HEK293 (cell line): ENCODE data around the gene TMEM184A.

ENCODE experiments used
- CTCF ChIA-PET: fragments of 350-600 bp; formaldehyde crosslinking; extraction: SDS; loops from one replicate; lab custom pipeline; 2021; ENCODE audit warnings: antibody characterized with exemption; lab: Yijun Ruan, JAX
- POLR2A ChIA-PET: fragments of 300-600 bp; formaldehyde crosslinking; extraction: SDS; loops from one replicate; lab custom pipeline; 2020; ENCODE audit warnings: antibody characterized with exemption, inconsistent platforms; lab: Yijun Ruan, JAX
- H3K27ac ChIP-seq: fragments of 200-500 bp; sonication (Bioruptor generic); 2 replicates; pipeline ENCODE4 v1.5.1; 2014; ENCODE audit warnings: low read depth, low read length, control low read depth, inconsistent platforms; ENCODE audit errors: extremely low read depth
- H3K36me3 ChIP-seq, 2 experiments: fragments of 200-500 bp in 1 of 2; sonication (Bioruptor generic) in 1 of 2; 1 replicate in 1 of 2; 2 replicates in 1 of 2; pipeline ENCODE4 v1.5.1; 2014 to 2017; ENCODE audit warnings: inconsistent platforms in 2 of 2, low read length in 2 of 2; ENCODE audit not compliant: control insufficient read depth in 2 of 2, insufficient read depth in 1 of 2
- H3K4me1 ChIP-seq: fragments of 200-500 bp; sonication (Bioruptor generic); 2 replicates; pipeline ENCODE4 v1.5.1; 2014; ENCODE audit warnings: mild to moderate bottlenecking, low read length, inconsistent platforms; ENCODE audit not compliant: control insufficient read depth, insufficient read depth
- H3K4me3 ChIP-seq: 2 replicates; pipeline ENCODE4 v1.5.1; 2011; ENCODE audit warnings: low read depth, mild to moderate bottlenecking, control low read depth, low read length, moderate library complexity
- H3K9me3 ChIP-seq: fragments of 200-500 bp; sonication (Bioruptor generic); 2 replicates; pipeline ENCODE4 v1.5.1; 2014; ENCODE audit warnings: low read depth, low read length, inconsistent platforms; ENCODE audit not compliant: control insufficient read depth, insufficient read depth
- BCL11A ChIP-seq: fragments of 450-650 bp; formaldehyde crosslinking; IDR thresholded peaks from 2 replicates; pipeline ENCODE4 v1.5.1; 2016; ENCODE audit warnings: low read depth, missing biosample characterization, missing genetic modification characterization
- EGR2 ChIP-seq: fragments of 450-650 bp; formaldehyde crosslinking; IDR thresholded peaks from 2 replicates; pipeline ENCODE4 v1.5.1; 2016; ENCODE audit warnings: low read depth, missing biosample characterization, missing genetic modification characterization
- KLF1 ChIP-seq: fragments of 450-650 bp; formaldehyde crosslinking; IDR thresholded peaks from 2 replicates; pipeline ENCODE4 v1.5.1; 2016; ENCODE audit warnings: missing biosample characterization, missing genetic modification characterization
- OSR2 ChIP-seq: fragments of 450-650 bp; formaldehyde crosslinking; IDR thresholded peaks from 2 replicates; pipeline ENCODE4 v1.5.1; 2016; ENCODE audit warnings: missing biosample characterization, missing genetic modification characterization
- TCF7L2 ChIP-seq: IDR thresholded peaks from 2 replicates; pipeline ENCODE4 v1.6.1; 2011; ENCODE audit warnings: low read depth, mild to moderate bottlenecking, inconsistent platforms, low read length, moderate library complexity, borderline replicate concordance
- ZNF140 ChIP-seq: fragments of 450-650 bp; formaldehyde crosslinking; IDR thresholded peaks from 2 replicates; pipeline ENCODE4 v1.5.1; 2016; ENCODE audit warnings: missing biosample characterization, missing genetic modification characterization
- ZNF26 ChIP-seq: fragments of 450-650 bp; formaldehyde crosslinking; IDR thresholded peaks from 2 replicates; pipeline ENCODE4 v1.5.1; 2016; ENCODE audit warnings: missing biosample characterization, missing genetic modification characterization
- ZNF266 ChIP-seq: fragments of 450-650 bp; formaldehyde crosslinking; IDR thresholded peaks from 2 replicates; pipeline ENCODE4 v1.5.1; 2016; ENCODE audit warnings: missing biosample characterization, missing genetic modification characterization, low read depth
- ZNF366 ChIP-seq: fragments of 450-650 bp; formaldehyde crosslinking; conservative IDR thresholded peaks from 2 replicates; pipeline ENCODE4 v1.5.1; 2016; ENCODE audit warnings: missing biosample characterization, missing genetic modification characterization
- ZNF416 ChIP-seq: fragments of 450-650 bp; formaldehyde crosslinking; IDR thresholded peaks from 2 replicates; pipeline ENCODE4 v1.5.1; 2016; ENCODE audit warnings: missing biosample characterization, missing genetic modification characterization
- ZNF423 ChIP-seq: fragments of 450-650 bp; formaldehyde crosslinking; IDR thresholded peaks from 2 replicates; pipeline ENCODE4 v1.5.1; 2016; ENCODE audit warnings: missing biosample characterization, missing genetic modification characterization
- ZNF585B ChIP-seq: fragments of 450-650 bp; formaldehyde crosslinking; IDR thresholded peaks from 2 replicates; pipeline ENCODE4 v1.5.1; 2016; ENCODE audit warnings: missing biosample characterization, missing genetic modification characterization
- ZNF621 ChIP-seq: fragments of 450-650 bp; formaldehyde crosslinking; IDR thresholded peaks from 2 replicates; pipeline ENCODE4 v1.5.1; 2017; ENCODE audit warnings: missing biosample characterization, missing genetic modification characterization
- ZNF624 ChIP-seq: fragments of 450-650 bp; formaldehyde crosslinking; IDR thresholded peaks from 2 replicates; pipeline ENCODE4 v1.5.1; 2017; ENCODE audit warnings: missing biosample characterization, missing genetic modification characterization
- ZNF664 ChIP-seq: fragments of 450-650 bp; formaldehyde crosslinking; IDR thresholded peaks from 2 replicates; pipeline ENCODE4 v1.5.1; 2016; ENCODE audit warnings: missing biosample characterization, missing genetic modification characterization
- ZNF768 ChIP-seq: fragments of 450-650 bp; formaldehyde crosslinking; IDR thresholded peaks from 2 replicates; pipeline ENCODE4 v1.5.1; 2018; ENCODE audit warnings: missing biosample characterization, mild to moderate bottlenecking, missing genetic modification characterization
- ZNF830 ChIP-seq: fragments of 450-650 bp; IDR thresholded peaks from 2 replicates; pipeline ENCODE4 v1.5.0; 2018; ENCODE audit warnings: missing biosample characterization, missing genetic modification characterization, low read depth, mild to moderate bottlenecking, moderate library complexity
- TF ChIP-seq, protein P1 (sequence below): fragments of 450-650 bp; formaldehyde crosslinking; IDR thresholded peaks from 2 replicates; pipeline ENCODE4 v1.5.1; 2016; ENCODE audit warnings: missing biosample characterization, missing genetic modification characterization
- TF ChIP-seq, protein P2 (sequence below): fragments of 450-650 bp; IDR thresholded peaks from 2 replicates; pipeline ENCODE4 v1.5.1; 2018; ENCODE audit warnings: missing biosample characterization, missing genetic modification characterization
- TF ChIP-seq, protein P3 (sequence below): fragments of 450-650 bp; formaldehyde crosslinking; IDR thresholded peaks from 2 replicates; pipeline ENCODE4 v1.5.1; 2016; ENCODE audit warnings: missing biosample characterization, missing genetic modification characterization
- TF ChIP-seq, protein P4 (sequence below): fragments of 450-650 bp; formaldehyde crosslinking; IDR thresholded peaks from 2 replicates; pipeline ENCODE4 v1.5.1; 2017; ENCODE audit warnings: missing biosample characterization, missing genetic modification characterization
- TF ChIP-seq, protein P5 (sequence below): fragments of 450-650 bp; formaldehyde crosslinking; IDR thresholded peaks from 2 replicates; pipeline ENCODE4 v1.5.1; 2016; ENCODE audit warnings: missing biosample characterization, missing genetic modification characterization

The TMEM184A gene

DNA sequence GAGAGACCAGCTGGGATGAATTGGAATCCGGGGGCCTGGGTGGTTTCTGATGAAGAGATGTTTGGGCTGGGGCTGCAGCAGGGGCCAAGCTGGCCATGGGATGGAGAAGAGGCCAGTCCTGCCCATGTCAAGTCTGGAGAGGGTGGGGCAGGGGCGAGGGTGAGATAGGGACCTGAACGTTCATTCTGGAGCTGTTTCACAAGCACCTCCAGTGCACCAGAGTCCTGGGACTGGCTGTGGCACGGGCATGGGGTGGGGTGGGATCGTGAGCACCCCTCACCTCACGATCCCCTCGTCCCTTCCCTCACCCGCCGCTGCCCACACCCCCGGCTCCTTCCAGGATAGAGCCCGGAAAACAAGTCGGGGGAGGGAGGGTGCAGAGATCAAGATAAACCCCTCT, 39.6 kb upstream of the TMEM184A start (continued):
- no peak for TF ChIP-seq ZNF830 (tag by site-specific recombination)
- no peak for TF ChIP-seq ZNF585B (tag by site-specific recombination)
- no peak for TF ChIP-seq TCF7L2
- TF ChIP-seq, protein P1, sequence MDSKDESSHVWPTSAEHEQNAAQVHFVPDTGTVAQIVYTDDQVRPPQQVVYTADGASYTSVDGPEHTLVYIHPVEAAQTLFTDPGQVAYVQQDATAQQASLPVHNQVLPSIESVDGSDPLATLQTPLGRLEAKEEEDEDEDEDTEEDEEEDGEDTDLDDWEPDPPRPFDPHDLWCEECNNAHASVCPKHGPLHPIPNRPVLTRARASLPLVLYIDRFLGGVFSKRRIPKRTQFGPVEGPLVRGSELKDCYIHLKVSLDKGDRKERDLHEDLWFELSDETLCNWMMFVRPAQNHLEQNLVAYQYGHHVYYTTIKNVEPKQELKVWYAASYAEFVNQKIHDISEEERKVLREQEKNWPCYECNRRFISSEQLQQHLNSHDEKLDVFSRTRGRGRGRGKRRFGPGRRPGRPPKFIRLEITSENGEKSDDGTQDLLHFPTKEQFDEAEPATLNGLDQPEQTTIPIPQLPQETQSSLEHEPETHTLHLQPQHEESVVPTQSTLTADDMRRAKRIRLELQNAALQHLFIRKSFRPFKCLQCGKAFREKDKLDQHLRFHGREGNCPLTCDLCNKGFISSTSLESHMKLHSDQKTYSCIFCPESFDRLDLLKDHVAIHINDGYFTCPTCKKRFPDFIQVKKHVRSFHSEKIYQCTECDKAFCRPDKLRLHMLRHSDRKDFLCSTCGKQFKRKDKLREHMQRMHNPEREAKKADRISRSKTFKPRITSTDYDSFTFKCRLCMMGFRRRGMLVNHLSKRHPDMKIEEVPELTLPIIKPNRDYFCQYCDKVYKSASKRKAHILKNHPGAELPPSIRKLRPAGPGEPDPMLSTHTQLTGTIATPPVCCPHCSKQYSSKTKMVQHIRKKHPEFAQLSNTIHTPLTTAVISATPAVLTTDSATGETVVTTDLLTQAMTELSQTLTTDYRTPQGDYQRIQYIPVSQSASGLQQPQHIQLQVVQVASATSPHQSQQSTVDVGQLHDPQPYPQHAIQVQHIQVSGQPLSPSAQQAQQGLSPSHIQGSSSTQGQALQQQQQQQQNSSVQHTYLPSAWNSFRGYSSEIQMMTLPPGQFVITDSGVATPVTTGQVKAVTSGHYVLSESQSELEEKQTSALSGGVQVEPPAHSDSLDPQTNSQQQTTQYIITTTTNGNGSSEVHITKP: no peak
- TF ChIP-seq KLF1 (tag by site-specific recombination): no peak
- no peak for TF ChIP-seq ZNF624 (tag by site-specific recombination)
- TF ChIP-seq, protein P2, sequence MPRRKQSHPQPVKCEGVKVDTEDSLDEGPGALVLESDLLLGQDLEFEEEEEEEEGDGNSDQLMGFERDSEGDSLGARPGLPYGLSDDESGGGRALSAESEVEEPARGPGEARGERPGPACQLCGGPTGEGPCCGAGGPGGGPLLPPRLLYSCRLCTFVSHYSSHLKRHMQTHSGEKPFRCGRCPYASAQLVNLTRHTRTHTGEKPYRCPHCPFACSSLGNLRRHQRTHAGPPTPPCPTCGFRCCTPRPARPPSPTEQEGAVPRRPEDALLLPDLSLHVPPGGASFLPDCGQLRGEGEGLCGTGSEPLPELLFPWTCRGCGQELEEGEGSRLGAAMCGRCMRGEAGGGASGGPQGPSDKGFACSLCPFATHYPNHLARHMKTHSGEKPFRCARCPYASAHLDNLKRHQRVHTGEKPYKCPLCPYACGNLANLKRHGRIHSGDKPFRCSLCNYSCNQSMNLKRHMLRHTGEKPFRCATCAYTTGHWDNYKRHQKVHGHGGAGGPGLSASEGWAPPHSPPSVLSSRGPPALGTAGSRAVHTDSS (tag by site-specific recombination): no peak
- TF ChIP-seq, protein P3, sequence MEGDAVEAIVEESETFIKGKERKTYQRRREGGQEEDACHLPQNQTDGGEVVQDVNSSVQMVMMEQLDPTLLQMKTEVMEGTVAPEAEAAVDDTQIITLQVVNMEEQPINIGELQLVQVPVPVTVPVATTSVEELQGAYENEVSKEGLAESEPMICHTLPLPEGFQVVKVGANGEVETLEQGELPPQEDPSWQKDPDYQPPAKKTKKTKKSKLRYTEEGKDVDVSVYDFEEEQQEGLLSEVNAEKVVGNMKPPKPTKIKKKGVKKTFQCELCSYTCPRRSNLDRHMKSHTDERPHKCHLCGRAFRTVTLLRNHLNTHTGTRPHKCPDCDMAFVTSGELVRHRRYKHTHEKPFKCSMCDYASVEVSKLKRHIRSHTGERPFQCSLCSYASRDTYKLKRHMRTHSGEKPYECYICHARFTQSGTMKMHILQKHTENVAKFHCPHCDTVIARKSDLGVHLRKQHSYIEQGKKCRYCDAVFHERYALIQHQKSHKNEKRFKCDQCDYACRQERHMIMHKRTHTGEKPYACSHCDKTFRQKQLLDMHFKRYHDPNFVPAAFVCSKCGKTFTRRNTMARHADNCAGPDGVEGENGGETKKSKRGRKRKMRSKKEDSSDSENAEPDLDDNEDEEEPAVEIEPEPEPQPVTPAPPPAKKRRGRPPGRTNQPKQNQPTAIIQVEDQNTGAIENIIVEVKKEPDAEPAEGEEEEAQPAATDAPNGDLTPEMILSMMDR (tag by site-specific recombination): no peak
- TF ChIP-seq, all 188 proteins: peak for 0

DNA sequence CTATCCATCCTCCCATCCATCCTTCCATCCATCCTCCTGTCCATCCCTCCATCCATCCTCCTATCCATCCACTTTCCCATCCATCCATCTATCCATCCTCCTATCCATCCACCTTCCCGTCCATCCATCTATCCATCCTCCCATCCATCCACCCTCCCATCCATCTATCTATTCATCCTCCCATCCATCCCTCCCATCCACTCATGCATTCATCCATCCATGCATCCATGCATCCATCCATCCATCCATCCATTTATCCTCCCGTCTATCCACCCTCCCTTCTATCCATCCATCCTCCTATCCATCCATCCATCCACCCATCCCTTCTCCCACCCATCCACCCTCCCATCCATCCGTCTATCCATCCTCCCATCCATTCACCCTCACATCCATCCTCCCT, 39.0 kb upstream of the TMEM184A start:
- Histone ChIP-seq H3K4me1 (no peaks in the 10 kb centered on the region), H3K27ac (no peak overlapping the region), H3K4me3 (no peak overlapping the region), H3K9me3 (no peaks in the 10 kb centered on the region), H3K36me3 (no peaks in the 10 kb centered on the region)
- ChIA-PET POLR2A (no interaction called here), CTCF (interaction anchor here (0.7 kb wide), 1 partner anchor 13 kb away, joined by 3 read pairs; no protein-coding TSS in a partner anchor)
- TF ChIP-seq ZNF664 (tag by site-specific recombination) (no peak), ZNF366 (tag by site-specific recombination) (peak; percentile 97), EGR2 (0 out of 2 replicates have a peak, but pooled peaks have one; percentile 8), ZNF266 (tag by site-specific recombination) (no peak), ZNF423 (tag by site-specific recombination) (no peak), ZNF768 (no peak), OSR2 (tag by site-specific recombination) (no peak), ZNF140 (tag by site-specific recombination) (no peak), BCL11A (tag by site-specific recombination) (no peak), ZNF416 (tag by site-specific recombination) (no peak), ZNF26 (tag by site-specific recombination) (no peak), ZNF621 (tag by site-specific recombination) (no peak), KLF1 (tag by site-specific recombination) (no peak)
- TF ChIP-seq, protein P2 (tag by site-specific recombination): no peak
- TF ChIP-seq, protein P4, sequence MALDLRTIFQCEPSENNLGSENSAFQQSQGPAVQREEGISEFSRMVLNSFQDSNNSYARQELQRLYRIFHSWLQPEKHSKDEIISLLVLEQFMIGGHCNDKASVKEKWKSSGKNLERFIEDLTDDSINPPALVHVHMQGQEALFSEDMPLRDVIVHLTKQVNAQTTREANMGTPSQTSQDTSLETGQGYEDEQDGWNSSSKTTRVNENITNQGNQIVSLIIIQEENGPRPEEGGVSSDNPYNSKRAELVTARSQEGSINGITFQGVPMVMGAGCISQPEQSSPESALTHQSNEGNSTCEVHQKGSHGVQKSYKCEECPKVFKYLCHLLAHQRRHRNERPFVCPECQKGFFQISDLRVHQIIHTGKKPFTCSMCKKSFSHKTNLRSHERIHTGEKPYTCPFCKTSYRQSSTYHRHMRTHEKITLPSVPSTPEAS: no peak
- TF ChIP-seq, protein P5, sequence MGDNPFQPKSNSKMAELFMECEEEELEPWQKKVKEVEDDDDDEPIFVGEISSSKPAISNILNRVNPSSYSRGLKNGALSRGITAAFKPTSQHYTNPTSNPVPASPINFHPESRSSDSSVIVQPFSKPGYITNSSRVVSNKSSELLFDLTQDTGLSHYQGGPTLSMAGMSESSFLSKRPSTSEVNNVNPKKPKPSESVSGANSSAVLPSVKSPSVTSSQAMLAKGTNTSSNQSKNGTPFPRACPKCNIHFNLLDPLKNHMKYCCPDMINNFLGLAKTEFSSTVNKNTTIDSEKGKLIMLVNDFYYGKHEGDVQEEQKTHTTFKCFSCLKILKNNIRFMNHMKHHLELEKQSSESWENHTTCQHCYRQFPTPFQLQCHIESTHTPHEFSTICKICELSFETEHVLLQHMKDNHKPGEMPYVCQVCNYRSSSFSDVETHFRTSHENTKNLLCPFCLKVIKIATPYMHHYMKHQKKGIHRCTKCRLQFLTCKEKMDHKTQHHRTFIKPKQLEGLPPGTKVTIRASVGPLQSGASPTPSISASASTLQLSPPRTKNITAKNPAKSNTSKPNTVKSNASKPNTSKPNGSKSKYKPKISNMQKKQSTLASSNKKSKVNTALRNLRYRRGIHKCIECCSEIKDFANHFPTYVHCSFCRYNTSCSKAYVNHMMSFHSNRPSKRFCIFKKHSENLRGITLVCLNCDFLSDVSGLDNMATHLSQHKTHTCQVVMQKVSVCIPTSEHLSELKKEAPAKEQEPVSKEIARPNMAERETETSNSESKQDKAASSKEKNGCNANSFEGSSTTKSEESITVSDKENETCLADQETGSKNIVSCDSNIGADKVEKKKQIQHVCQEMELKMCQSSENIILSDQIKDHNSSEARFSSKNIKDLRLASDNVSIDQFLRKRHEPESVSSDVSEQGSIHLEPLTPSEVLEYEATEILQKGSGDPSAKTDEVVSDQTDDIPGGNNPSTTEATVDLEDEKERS (tag by site-specific recombination): no peak
